ENCODE data around the gene SMAD4.
A peak's percentile ranks its signal among the peaks of the same experiment; 100 is the strongest.

The SMAD4 gene

DNA sequence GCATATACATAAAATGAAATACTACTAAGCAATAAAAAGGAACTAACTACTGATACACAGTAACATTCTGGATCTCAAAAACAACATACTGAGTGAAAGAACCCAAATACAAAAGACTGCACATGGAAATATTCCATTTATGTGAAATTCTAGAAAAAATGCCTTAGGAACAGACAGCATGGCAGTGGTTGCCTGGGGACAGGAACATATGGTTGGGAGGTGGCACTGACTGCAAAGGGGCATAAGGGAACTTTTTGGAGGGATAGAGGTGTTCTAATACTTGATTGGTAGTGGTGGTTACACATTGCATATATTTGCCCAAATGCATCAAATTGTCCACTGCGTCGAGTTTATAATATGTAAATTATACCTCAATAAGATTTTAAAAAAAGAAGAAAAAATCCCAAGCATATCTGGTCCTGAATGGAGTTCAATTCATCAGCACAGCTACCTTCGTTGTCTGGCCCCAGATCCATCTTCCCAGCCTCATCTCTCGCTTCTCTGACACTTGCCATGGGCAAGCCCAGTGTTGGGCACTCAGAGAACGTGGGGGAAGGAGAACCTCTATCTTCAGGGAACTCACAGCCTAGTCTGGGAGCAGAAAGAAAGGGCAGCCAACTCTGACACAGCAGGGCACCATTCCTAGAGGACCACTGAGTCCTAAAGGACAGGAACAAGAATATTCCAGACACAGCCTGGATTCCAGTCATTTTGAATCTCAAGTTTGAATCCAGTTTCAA, 8.6 kb upstream of the SMAD4 start:
- no peak for DNase-seq

DNA sequence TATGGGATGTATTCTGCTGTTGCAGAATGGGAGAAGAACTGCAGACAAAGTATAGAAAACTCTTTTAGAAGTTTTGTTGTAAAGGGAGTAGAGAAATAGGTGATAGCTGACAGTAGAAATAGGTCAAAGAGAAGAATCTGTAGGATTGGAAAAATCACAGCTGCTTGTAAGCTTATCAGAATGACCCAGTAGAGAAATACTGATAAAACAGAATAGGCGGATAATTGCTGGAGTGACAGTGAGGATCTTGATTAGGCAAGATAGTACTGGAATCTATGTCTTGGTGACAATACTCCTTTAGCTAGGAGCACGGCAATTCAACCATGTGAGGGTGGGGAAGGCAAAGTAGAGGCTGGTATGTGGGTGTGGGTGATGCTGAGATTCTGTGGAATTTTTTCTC, 4.5 kb upstream of the SMAD4 start:
- DNase-seq, result no peak

DNA sequence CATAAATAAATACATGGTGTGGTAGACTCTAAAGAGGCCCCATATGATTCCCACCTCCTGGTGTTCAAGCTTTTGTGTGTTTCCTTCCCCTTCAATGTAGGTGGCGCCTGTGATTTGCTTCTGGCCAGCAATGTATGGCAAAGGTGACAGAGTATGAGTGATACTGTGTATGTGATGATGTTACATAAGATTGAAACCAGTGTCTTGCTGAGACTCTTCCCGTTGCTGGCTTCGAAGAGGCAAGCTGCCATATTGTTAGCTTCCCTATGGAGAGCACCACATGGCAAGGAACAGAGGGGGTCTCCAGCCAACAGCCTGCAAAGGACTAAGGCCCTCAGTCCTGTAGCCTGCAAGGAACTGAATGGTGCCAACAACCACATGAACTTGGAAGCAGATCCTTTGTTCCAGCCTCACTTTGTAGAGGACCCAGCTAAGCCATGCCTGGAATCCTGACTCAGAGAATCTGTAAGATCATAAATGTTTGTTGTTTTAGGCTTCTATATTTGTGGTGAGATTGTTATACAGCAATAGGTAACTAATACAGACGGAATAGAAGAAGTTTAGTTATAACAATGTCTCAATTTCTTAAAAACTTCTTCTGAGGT, 1.7 kb upstream of the SMAD4 start:
- DNase-seq, result no peak

DNA sequence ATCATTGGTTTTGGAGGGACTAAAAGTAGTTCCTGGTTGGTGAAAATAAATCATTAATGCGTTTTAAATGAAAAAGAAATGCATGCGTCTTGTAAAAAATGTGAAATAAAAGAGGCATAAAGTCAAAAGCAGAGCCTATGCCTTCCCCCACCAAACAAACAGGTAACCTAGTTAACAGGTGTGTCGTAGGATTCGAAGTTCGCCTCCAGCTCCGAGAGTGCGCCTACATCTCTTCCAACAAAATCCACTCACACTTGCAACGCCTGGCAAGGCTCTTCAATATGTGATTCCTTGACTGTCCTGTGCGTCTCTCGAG, 677 bp upstream of the SMAD4 start:
- DNase-seq, result no peak

DNA sequence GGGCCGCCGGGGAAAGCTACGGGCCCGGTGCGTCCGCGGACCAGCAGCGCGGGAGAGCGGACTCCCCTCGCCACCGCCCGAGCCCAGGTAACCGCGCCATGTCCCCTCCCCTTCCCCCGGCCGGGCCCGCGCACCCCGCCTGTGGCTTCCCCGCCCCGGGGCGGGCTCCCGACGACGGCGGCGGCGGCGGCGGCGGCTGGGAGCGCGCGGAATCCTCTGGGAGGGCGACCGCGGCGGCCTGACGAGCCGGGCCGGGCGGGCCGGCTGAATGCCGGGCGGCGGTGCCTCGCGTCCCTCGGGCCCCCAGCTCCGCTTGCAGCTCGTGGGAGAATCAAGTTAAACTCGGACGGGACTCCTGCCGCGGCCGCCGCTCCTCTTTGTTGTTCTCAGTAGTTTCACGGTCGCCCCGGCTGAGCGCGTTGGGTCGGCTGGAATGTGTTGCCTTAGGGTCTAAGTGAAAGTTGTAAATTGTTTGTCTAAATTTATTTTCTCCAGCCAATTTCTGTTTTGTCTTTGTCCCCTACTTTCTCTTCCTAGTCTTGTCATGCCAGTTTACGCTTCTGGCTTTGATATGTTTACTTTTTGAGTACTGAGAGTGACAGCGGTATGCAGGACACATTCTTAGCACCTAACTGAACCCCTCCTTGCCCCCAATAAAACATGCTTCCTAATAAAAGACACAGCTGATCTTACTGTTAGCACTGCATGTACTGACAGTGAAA, 685 bp downstream of the SMAD4 start:
- peak; percentile 41 for DNase-seq

DNA sequence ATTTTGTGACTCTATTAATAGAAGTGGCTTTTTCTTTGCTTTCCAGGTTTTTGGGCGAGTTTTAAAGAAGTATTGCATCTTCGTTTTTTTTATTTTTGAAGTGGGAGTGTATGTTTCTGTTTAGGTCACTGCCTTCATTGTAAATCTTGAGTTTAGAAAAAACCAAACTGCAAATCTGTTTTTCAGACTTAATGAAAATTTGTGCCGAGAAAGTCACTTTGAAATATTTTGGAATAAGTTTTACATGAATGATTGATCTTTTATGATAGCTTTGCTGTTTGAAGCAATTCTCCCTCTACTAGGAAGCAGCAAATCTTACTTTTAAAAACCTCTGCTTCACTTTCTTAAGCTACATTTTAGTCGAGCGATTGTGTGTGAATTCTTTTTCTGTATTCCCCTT, 2.2 kb downstream of the SMAD4 start:
- DNase-seq, result no peak

DNA sequence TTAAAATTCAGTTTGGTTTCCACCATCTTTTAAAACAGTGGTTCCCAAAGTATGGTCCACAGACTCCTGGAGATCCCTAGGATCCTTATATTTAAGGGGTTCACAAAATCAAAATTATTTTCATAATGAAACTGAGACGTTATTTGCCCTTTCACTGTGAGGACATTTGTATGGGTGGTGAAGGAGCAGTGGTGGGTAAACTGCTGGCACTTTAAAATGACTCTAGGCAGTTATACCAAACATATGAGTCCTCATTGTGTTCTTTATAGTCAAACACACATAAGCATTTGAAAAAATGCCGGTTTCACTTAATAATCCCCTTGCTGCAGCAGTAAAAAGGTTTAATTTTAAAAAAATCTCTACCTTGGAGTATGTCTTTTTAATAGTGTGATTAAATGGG, 7.2 kb downstream of the SMAD4 start:
- DNase-seq, result no peak

DNA sequence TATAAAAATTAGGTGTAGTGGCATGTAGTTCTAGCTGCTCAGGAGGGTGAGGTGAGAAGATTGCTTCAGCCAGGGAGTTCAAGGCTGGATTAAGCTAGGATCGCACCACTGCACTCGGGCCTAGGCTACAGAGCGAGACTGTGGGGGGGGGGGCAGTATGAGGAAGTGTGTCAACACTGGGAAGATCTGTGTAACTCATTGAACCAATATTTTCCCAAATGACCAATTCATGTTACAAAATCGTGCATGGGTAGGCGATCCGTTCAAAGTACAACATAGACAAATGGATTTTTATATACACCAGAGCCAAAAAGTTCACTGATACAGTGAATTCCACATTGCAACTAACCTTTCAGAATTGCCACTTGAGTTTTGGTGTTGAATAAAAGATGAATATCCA, 8.1 kb downstream of the SMAD4 start:
- no peak for DNase-seq

DNA sequence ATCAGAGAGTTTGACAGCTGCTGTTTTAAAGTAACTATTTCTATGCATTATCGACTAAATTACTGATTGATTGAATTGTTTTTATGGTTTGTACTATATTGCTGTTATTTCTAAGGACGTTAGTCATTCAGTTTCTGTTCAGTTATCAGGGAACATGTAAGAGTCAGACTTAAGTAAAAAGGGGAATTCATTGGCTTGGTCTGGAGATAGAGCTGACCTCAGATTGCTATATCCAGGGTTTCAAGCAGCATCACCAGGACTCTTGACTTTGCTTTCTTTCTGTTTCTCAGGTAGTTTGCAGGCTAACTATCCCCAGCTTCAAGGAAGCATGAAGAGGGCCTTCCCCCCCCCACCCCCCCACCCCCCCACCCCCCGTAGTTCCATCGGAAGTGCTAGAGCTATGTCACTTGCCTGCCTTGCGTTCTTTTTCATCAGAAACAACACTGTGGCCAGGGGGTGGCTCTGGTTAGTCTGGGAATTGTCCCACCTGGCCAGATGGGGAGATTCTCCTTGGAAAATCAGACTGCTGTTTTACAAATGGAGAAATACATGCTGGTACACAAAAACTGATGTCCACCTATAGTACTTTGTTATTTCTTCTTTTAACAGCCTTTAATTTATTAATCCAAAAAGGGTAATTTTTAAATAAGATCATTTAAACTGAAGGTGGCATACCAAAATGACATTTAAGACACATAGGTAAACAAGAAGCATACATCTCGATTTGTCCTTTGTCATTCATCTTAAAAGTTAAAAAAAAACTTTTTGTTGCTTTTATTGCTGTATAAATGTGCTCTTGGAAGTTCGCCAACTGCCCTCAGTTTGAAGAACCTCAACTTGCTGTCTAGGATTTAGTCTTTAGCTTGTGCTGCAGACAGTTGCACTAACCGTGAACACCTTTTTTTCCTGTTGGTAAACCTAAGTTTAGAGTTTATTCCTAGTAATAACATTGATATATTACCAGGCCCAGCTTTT, 9.4 kb downstream of the SMAD4 start:
- DNase-seq, result no peak

DNA sequence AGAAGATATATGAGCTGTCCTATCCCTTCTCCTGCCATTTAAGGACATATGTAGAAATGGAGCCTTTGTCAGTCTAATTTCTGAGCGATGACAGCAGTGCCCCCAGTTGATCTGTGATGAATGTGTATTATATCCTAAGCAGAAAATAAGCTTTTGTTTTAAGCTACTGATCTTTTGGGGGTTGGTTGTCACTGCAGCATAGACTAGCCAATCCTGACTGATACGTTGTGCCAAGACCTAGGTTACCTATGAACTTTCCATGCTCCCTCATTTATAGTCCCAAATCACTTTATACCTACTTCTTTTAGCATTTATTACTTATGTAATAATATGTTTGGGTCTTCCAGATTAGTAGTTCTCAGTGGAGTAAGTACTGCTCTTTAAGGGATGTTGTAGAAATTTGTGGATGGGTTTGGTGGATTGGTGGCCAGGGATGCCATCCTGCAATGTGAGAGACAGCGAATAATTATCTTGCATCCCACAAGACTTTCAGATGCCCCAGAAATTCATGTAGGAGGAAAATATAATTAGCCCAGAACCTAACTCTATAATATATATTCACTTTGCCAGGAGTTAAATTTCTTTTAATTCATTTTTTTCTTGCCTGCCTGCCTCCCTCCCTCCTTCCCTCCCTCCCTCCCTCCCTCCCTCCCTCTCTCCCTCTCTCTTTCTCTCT, 11.8 kb downstream of the SMAD4 start:
- no peak for DNase-seq

DNA sequence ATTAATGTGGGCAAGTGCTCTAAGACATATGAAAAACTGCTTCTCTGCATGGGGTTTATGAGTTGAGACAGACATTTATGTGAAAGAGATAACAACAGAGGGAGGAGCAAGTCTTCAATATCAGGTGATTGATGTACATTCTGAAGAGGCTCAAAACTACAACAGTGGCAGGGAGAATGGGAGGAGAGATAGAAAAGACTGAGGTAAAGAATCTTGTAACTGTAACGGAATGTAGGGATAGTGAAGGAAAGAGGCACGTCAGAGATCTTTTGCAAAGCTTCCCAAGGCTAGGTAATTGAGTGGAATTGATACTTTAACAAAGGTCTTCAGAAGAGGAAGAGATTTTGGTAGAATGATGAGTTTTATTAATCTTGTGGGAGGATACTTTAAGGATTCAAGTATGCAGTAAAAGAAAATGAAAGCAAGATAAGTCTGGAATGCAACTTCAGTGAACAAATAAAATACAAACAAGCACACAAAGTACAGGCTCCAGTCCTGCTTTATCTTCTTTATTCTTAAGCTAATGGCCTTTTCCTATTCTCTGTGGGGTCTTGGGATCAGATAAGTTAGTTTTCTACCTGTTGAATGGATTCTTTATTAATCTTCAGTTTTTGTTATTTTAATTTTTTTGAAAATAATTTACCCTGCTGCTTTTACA, 15.0 kb downstream of the SMAD4 start:
- no peak for DNase-seq

DNA sequence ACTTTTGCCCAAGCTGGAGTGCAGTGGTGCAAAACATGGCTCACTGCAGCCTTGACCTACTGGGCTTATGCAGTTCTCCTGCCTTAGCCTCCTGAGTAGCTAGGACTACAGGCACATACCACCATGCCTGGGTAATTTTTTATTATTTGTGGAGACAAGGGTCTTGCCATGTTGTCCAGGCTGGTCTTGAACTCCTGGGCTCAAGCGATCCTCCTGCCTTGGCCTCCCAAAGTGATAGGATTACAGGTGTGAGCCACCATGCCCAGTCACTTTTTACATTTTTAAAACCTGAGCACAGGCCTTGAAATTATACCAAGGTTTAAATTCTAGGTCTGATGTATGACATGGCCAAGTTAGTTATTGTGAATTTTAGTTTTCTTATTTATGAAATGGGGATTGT, 18.2 kb downstream of the SMAD4 start:
- DNase-seq, result no peak

DNA sequence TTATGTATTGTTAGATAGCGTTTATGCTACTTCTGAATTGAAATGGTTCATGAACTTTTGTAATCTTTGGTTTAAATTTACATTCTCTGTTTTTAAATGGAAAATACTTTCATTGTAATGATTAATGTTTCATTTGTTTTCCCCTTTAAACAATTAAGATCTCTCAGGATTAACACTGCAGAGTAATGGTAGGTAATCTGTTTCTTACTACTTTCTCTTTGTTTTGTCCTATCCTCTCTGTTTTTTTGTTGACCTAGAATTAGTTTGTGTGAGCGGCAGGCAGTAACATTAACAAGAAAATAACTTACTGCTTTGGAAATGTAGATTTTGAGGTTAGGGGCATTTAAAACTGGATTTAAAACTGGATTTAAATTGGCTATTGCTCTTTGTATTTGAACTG, 19.1 kb downstream of the SMAD4 start:
- no peak for DNase-seq

DNA sequence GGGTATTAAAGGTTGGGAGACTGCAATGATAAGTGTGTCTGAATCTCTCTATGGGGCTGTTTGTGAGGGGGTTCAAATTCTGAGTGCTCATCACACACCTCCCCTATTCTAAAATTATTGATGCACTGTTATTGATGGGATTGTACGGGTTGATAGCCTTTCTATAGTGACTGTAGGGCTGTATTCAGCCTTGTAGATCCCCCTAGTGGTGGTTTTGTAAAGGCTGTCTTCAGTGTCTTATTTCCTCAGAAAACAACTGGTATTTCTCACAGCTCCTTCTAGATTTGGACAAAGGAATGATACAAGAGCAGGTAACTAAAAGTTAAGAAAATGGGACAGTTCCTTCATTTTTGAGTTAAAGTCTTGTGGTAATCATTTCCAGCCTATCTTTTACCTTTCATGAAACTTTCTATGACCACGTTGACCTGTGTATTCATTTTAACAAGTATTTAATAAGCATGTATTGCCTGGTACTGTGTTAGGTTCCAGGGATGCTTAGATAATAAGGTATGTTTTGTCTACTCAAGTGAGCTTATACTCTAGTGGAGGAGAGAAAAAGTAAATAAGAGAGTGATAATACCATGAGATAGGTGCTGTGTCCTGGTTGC, 21.2 kb downstream of the SMAD4 start:
- DNase-seq, result no peak

DNA sequence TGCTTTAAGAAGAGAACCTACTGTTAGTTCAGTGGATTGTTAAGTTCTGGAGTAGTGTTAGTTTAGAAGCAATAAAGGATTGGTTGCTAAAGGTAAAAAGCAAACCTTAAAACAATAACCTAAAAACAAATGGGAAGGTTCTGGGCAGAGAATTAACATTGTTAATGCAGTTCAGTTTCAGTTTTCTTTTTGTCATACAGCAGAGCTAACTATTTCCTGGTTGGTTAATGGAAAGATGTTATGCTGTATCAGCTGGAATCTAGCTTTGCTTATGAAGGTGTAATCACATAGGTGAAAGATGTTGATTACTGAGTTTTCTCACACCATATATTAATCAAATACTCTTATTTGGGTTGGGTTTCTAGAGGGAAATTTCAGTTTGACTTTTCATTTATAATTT, 23.8 kb downstream of the SMAD4 start:
- no peak for DNase-seq

DNA sequence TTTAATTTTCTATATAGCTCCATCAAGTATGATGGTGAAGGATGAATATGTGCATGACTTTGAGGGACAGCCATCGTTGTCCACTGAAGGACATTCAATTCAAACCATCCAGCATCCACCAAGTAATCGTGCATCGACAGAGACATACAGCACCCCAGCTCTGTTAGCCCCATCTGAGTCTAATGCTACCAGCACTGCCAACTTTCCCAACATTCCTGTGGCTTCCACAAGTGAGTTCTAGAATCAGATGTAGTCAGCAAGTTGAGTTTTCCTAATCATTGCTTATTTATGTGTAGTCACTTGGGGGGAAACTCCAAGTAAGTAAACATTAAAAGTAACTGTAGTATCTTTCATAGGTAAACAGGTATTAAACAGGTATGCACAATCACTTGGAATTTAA, 24.8 kb downstream of the SMAD4 start:
- no peak for DNase-seq

DNA sequence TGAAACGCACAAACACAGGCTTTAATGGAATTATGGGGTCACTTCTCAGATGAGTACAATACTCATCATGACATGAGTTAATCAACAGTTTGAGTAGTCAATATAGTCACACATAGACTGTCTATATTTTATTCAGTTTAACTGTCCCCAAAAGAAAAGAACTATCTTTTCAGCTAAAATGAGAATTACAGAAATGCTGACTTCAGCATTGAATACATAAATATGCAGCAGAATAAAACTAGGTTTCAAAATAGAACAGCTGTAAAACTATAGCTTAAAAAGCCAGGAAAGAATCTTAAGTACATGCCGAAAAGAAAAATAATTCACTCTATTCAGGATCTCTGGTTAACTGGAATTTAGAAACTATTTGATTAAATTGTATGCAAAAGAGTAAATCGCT, 30.0 kb downstream of the SMAD4 start:
- no peak for DNase-seq

DNA sequence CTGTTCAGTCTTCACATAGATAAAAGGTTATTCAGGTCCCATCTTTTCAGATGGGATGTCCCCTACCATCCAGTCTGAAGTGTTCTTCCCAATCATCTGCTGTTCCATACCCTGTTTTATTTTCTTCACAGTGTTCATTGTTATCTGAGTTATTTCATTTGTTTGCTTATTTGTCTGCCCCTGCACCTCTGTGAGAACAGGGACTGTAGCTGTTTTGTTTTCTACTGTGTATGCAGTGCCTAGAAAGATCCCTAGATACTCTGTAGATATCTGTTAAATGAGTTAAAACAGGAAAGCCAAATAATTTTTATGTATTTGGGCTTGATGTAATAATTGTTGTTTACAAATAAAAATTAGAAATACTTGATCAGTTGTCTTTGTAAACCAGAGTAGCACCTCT, 34.2 kb downstream of the SMAD4 start:
- DNase-seq, result no peak

DNA sequence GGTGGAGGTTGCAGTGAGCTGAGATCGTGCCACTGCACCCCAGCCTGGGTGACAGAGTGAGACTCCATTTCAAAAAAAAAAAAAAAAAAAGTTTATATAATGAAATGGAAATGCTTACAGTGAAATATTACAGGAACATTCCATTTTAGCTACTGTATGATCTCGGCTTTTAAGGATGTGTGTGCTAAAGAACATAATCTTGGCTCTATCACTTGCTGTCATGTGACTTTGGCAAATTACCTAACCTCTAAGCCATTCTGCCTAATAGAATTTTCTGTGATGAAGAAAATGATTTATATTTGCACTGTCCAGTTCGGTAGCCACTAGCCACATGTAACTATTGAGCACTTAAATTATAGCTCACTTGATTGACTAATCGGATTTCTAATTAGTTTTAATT, 36.3 kb downstream of the SMAD4 start:
- no peak for DNase-seq

DNA sequence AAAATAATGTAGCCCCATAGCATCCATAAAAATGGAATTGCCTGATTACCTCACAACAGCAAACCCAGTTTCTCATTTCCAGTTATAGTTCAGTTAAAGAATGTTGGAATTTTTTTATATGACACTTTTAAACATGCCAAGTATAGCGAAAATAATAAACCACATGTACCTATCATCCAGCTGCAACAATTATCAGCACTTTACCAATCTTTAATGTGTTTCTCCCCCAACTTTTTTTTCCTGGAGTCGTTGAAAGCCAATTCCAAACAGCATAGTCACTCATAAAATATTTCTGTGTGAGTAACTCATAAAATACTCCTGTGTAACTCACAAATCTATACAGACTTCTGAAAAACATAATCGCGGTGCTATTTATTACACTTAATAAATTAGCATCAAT, 38.1 kb downstream of the SMAD4 start:
- DNase-seq, result no peak

DNA sequence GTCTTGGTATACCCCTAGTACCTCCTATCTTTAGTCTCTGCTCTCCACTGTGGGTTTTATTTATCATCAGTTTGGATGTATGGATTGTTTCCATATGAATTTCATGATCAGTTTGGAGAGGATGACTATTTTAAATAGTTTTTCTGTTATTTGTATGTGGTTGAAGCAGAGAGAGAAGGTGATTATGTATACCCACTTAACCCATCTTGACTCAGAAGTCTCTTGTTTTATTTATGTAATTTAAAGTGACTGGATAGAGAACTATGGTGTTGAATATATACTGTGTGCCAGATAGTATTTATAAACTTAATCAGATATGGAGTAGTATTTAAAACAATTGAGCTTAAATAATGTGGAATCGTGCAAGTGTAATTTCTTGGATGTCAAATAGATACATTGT, 39.9 kb downstream of the SMAD4 start:
- DNase-seq, result no peak

DNA sequence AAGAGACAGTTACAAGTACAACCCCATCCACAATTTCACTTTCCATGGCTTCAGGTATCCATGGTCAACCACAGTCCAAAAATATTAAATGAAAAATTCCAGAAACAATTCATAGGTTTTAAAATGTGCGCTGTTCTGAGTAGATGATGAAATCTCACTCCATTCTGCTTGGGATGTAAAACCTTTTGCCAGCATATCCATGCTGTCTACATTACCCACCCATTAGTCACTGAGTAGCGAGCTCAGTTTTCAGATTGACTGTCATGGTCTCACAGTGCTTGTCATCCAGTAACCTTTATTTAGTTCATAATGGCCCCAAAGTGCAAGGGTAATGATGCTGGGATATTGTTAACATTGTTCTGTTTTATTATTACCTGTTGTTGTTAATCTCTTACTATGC, 40.5 kb downstream of the SMAD4 start:
- no peak for DNase-seq

All from T1000 (cell line).